ENCODE measurements around the gene NTM.

Gene NTM

GRCh38 chr11:131886201-131886600 is 515.8 kb downstream of the NTM start:
- H3K4me1 ChIP-seq (ENCODE audit: insufficient read depth, low read length) = peaks cover 28% of the 10 kb centered on the region; the same call in 1 of the 2 replicates
- no peak overlapping the region for H3K9ac ChIP-seq (ENCODE audit: low read depth, low read length)
- no peak overlapping the region for H3K4me3 ChIP-seq (ENCODE audit: low read length)
- no peaks in the 10 kb centered on the region for H3K36me3 ChIP-seq (ENCODE audit: insufficient read depth, low read depth, low read length)
- H3K9me3 ChIP-seq (ENCODE audit: insufficient read depth, low read depth, low read length) = no peaks in the 10 kb centered on the region
- no peak overlapping the region for H3K27ac ChIP-seq (ENCODE audit: low read length)
- no peaks in the 10 kb centered on the region for H3K27me3 ChIP-seq (ENCODE audit: insufficient read depth, low read length)

GRCh38 chr11:131888230-131888855 is 517.9 kb downstream of the NTM start:
- no peak overlapping the region for H3K27ac ChIP-seq (ENCODE audit: low read length)
- no peaks in the 10 kb centered on the region for H3K36me3 ChIP-seq (ENCODE audit: insufficient read depth, low read depth, low read length)
- no peak overlapping the region for H3K4me3 ChIP-seq (ENCODE audit: low read length)
- H3K9ac ChIP-seq (ENCODE audit: low read depth, low read length) = peak overlapping the region; percentile 59; the same call in 1 of the 2 replicates
- H3K9me3 ChIP-seq (ENCODE audit: insufficient read depth, low read depth, low read length) = no peaks in the 10 kb centered on the region
- no peaks in the 10 kb centered on the region for H3K27me3 ChIP-seq (ENCODE audit: insufficient read depth, low read length)
- H3K4me1 ChIP-seq (ENCODE audit: insufficient read depth, low read length) = peaks cover 39% of the 10 kb centered on the region; the same call in 1 of the 2 replicates

- no peaks in the 10 kb centered on the region for H3K9me3 ChIP-seq (ENCODE audit: insufficient read depth, low read depth, low read length)
- H3K27me3 ChIP-seq (ENCODE audit: insufficient read depth, low read length) = no peaks in the 10 kb centered on the region
- H3K36me3 ChIP-seq (ENCODE audit: insufficient read depth, low read depth, low read length) = no peaks in the 10 kb centered on the region
- peak overlapping the region; percentile 31; the same call in 1 of the 2 replicates for H3K4me3 ChIP-seq (ENCODE audit: low read length)
- H3K27ac ChIP-seq (ENCODE audit: low read length) = peak overlapping the region; percentile 91
- H3K4me1 ChIP-seq (ENCODE audit: insufficient read depth, low read length) = peaks cover 39% of the 10 kb centered on the region; the same call in 1 of the 2 replicates
- H3K9ac ChIP-seq (ENCODE audit: low read depth, low read length) = peak overlapping the region; percentile 61; the same call in 1 of the 2 replicates
Measured at GRCh38 chr11:131889146-131889577, 518.7 kb downstream of the NTM start.

- Histone ChIP-seq H3K4me1 (ENCODE audit: insufficient read depth, low read length) (peaks cover 39% of the 10 kb centered on the region; the same call in 1 of the 2 replicates), H3K36me3 (ENCODE audit: insufficient read depth, low read depth, low read length) (no peaks in the 10 kb centered on the region), H3K27ac (ENCODE audit: low read length) (peak overlapping the region; percentile 91), H3K9me3 (ENCODE audit: insufficient read depth, low read depth, low read length) (no peaks in the 10 kb centered on the region), H3K27me3 (ENCODE audit: insufficient read depth, low read length) (no peaks in the 10 kb centered on the region), H3K4me3 (ENCODE audit: low read length) (peak overlapping the region; percentile 31; the same call in 1 of the 2 replicates), H3K9ac (ENCODE audit: low read depth, low read length) (peak overlapping the region; percentile 61; the same call in 1 of the 2 replicates)
Measured at GRCh38 chr11:131889760-131890581, 519.6 kb downstream of the NTM start.

- Histone ChIP-seq H3K36me3 (ENCODE audit: insufficient read depth, low read depth, low read length) (no peaks in the 10 kb centered on the region), H3K27ac (ENCODE audit: low read length) (no peak overlapping the region), H3K4me3 (ENCODE audit: low read length) (no peak overlapping the region), H3K27me3 (ENCODE audit: insufficient read depth, low read length) (no peaks in the 10 kb centered on the region), H3K9me3 (ENCODE audit: insufficient read depth, low read depth, low read length) (no peaks in the 10 kb centered on the region), H3K4me1 (ENCODE audit: insufficient read depth, low read length) (peaks cover 38% of the 10 kb centered on the region; the same call in 1 of the 2 replicates), H3K9ac (ENCODE audit: low read depth, low read length) (no peak overlapping the region)
Measured at GRCh38 chr11:131893103-131893890, 522.9 kb downstream of the NTM start.

DNA sequence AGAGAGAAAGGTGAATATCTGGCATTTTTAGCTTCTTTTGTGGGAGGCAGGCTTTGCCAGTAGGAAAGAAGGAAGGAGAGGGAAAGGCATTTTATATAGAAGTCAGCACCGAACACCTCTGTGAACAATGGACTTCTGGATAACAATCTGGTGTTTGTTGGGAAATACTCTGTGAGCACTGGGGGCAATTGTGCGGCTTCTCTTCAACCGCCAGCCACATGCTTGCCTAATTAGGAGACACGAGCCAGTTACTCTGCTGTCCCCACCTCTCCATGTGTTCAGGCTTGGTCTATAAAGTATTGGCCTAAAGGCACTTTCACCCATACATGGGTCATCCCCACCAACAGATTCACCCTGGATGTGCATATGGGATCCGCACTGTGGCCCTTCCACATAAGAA is 523.6 kb downstream of the NTM start:
- Histone ChIP-seq H3K27ac (ENCODE audit: low read length) (no peak overlapping the region), H3K4me3 (ENCODE audit: low read length) (no peak overlapping the region), H3K27me3 (ENCODE audit: insufficient read depth, low read length) (no peaks in the 10 kb centered on the region), H3K36me3 (ENCODE audit: insufficient read depth, low read depth, low read length) (no peaks in the 10 kb centered on the region), H3K4me1 (ENCODE audit: insufficient read depth, low read length) (peaks cover 31% of the 10 kb centered on the region; the same call in 1 of the 2 replicates), H3K9ac (ENCODE audit: low read depth, low read length) (no peak overlapping the region), H3K9me3 (ENCODE audit: insufficient read depth, low read depth, low read length) (no peaks in the 10 kb centered on the region)

GRCh38 chr11:131894615-131895544 is 524.5 kb downstream of the NTM start:
- Histone ChIP-seq H3K9ac (ENCODE audit: low read depth, low read length) (no peak overlapping the region), H3K4me1 (ENCODE audit: insufficient read depth, low read length) (peaks cover 22% of the 10 kb centered on the region; the same call in 1 of the 2 replicates), H3K9me3 (ENCODE audit: insufficient read depth, low read depth, low read length) (no peaks in the 10 kb centered on the region), H3K36me3 (ENCODE audit: insufficient read depth, low read depth, low read length) (no peaks in the 10 kb centered on the region), H3K4me3 (ENCODE audit: low read length) (no peak overlapping the region), H3K27ac (ENCODE audit: low read length) (no peak overlapping the region), H3K27me3 (ENCODE audit: insufficient read depth, low read length) (no peaks in the 10 kb centered on the region)

- Histone ChIP-seq H3K9ac (ENCODE audit: low read depth, low read length) (no peak overlapping the region), H3K27ac (ENCODE audit: low read length) (no peak overlapping the region), H3K9me3 (ENCODE audit: insufficient read depth, low read depth, low read length) (no peaks in the 10 kb centered on the region), H3K4me3 (ENCODE audit: low read length) (no peak overlapping the region), H3K4me1 (ENCODE audit: insufficient read depth, low read length) (peaks cover 13% of the 10 kb centered on the region; the same call in 1 of the 2 replicates), H3K27me3 (ENCODE audit: insufficient read depth, low read length) (no peaks in the 10 kb centered on the region), H3K36me3 (ENCODE audit: insufficient read depth, low read depth, low read length) (no peaks in the 10 kb centered on the region)
Measured at GRCh38 chr11:131895865-131896264, 525.5 kb downstream of the NTM start.

- H3K4me3 ChIP-seq (ENCODE audit: low read length) = no peak overlapping the region
- no peaks in the 10 kb centered on the region for H3K27me3 ChIP-seq (ENCODE audit: insufficient read depth, low read length)
- no peak overlapping the region for H3K27ac ChIP-seq (ENCODE audit: low read length)
- H3K4me1 ChIP-seq (ENCODE audit: insufficient read depth, low read length) = peaks cover 9% of the 10 kb centered on the region; the same call in 1 of the 2 replicates
- H3K36me3 ChIP-seq (ENCODE audit: insufficient read depth, low read depth, low read length) = no peaks in the 10 kb centered on the region
- H3K9ac ChIP-seq (ENCODE audit: low read depth, low read length) = no peak overlapping the region
- H3K9me3 ChIP-seq (ENCODE audit: insufficient read depth, low read depth, low read length) = no peaks in the 10 kb centered on the region
Measured at GRCh38 chr11:131896978-131897615, 526.7 kb downstream of the NTM start.

DNA sequence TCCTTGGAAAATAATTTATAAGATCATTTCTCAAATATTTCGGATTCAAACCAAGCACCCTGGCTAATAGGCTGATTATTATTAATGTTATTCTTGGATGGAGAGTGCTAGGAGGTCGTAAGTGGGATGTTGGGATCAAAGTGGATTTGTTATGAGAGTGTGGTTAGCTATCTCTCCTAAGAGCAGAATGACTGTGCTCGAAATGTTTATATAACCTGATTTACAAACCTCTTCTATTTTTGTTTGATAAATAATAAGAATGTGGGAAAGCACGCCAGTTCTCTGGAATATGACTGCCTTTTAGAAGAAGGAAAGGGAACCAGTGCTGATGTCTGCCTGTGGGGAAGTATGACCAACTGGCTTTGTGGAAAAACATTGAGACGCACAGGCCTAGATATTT is 527.5 kb downstream of the NTM start:
- no peaks in the 10 kb centered on the region for H3K36me3 ChIP-seq (ENCODE audit: insufficient read depth, low read depth, low read length)
- H3K27ac ChIP-seq (ENCODE audit: low read length) = no peak overlapping the region
- H3K27me3 ChIP-seq (ENCODE audit: insufficient read depth, low read length) = no peaks in the 10 kb centered on the region
- no peak overlapping the region for H3K9ac ChIP-seq (ENCODE audit: low read depth, low read length)
- no peaks in the 10 kb centered on the region for H3K9me3 ChIP-seq (ENCODE audit: insufficient read depth, low read depth, low read length)
- peaks cover under 1% of the 10 kb centered on the region; the same call in 1 of the 2 replicates for H3K4me1 ChIP-seq (ENCODE audit: insufficient read depth, low read length)
- no peak overlapping the region for H3K4me3 ChIP-seq (ENCODE audit: low read length)

All from iPS-20b (cell line).